ENCODE results near the gene CARD11.
A peak's percentile ranks its signal among the peaks of the same experiment; 100 is the strongest.
"Not testable (repeated sequence)": the region's sequence is repeated elsewhere in the genome, so short reads cannot be mapped to it uniquely, and the experiment has no call there.

Gene CARD11

DNA sequence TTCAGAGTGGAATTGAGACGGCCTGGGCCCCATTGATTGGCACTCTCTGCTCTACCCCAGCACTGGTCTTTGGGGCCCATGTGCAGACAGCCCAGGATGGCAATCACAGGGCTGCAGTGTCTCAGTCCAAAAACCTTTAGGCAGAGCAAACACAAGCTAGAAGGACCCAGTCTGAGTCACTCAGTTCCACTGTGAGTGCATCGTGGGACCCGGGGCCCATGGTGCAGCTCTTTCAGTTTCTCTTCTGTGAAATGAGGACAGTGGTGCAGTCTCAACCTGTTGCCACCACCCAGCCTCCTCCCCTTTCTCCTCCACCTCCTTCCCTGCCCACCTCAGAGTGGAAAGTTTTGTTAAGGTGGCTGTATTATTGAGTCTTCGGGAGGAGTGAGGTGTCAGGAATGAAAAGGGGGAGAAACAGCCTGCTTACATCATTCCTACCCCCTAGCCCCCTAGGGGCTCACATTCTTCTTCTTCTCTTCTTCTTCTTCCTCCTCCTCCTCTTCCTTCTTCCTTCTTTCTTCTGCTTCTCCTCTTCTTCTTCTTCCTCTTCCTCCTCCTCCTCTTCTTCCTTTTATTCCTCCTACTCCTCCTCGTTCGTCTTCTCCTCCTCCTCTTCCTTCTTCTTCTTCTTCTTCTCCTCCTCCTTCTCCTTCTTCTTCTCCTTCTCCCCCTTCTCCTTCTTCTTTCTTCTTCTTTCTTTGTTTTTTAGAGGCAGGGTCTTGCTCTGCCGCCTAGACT lies 19.5 kb upstream of the CARD11 start:
- no peak overlapping the region for H3K9ac ChIP-seq (ENCODE audit: low read depth, low read length)
- H3K36me3 ChIP-seq (ENCODE audit: control insufficient read depth, insufficient read depth, low read length), result no peaks in the 10 kb centered on the region
- no peaks in the 10 kb centered on the region for H3K9me3 ChIP-seq (ENCODE audit: control insufficient read depth, insufficient read depth, low read length)
- no peaks in the 10 kb centered on the region for H3K4me1 ChIP-seq (ENCODE audit: control insufficient read depth, insufficient read depth, low read length)
- H3K4me3 ChIP-seq (ENCODE audit: low read depth, low read length), result no peak overlapping the region
- no peaks in the 10 kb centered on the region for H3K27me3 ChIP-seq (ENCODE audit: control insufficient read depth, insufficient read depth, low read length)

DNA sequence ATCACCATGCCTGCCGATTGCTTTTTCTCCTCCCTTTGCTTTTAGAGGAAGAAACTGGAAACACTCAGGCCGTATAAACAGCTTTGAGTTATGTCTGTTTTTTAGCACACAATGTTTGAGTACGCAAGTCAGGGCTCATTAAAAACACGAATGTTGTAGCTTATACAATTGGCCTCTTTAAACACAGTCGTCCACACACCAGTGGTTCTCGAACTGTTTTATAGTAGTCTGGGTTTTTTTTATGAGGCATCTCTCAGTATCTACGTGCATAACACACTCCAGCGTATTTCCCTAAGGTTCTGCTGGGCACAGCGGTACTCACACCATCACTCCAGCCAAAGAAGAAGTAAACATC lies 13.4 kb upstream of the CARD11 start:
- H3K9me3 ChIP-seq (ENCODE audit: control insufficient read depth, insufficient read depth, low read length), result no peaks in the 10 kb centered on the region
- no peak overlapping the region for H3K9ac ChIP-seq (ENCODE audit: low read depth, low read length)
- H3K36me3 ChIP-seq (ENCODE audit: control insufficient read depth, insufficient read depth, low read length), result no peaks in the 10 kb centered on the region
- no peaks in the 10 kb centered on the region for H3K4me1 ChIP-seq (ENCODE audit: control insufficient read depth, insufficient read depth, low read length)
- no peaks in the 10 kb centered on the region for H3K27me3 ChIP-seq (ENCODE audit: control insufficient read depth, insufficient read depth, low read length)
- H3K4me3 ChIP-seq (ENCODE audit: low read depth, low read length), result no peak overlapping the region

DNA sequence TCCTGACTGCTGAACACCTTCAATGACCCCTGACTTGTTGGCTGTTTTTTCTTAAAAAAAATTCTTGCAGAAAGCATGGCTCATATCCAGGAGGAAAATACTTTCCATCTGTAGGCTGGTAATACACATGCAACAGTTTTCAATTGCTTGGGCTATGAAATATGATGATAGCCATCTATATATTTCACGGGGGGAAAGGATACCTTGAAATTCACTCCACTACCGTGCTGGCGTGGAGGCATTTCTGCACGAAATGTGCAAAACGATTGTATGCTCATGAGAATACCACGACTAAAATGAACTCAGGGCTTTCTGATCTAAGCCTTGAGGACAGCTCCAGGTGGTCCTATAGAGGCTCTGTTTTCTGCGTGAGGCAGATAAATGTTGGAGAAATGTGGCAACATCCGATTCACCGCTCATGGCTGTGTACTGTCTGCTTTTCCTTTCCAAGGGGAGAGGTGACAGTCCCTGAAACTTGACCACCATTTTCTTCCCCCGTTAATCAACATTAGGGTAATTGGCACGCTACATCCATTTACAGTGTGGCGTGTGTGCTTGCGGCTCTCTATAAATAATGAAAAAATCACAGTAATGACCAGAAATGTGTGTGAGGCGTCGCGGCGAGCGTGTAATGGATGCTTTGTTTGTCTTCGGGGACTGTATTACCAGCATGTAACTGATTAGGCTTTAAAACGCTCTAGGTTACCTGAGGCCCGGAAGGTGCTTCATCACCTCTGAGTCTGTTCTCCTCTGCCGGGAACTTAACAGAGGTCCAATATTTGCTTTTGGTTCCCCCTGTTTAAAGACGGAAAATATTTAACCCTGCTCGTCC lies 12.8 kb upstream of the CARD11 start:
- H3K27me3 ChIP-seq (ENCODE audit: control insufficient read depth, insufficient read depth, low read length), result no peaks in the 10 kb centered on the region
- no peak overlapping the region for H3K4me3 ChIP-seq (ENCODE audit: low read depth, low read length)

DNA sequence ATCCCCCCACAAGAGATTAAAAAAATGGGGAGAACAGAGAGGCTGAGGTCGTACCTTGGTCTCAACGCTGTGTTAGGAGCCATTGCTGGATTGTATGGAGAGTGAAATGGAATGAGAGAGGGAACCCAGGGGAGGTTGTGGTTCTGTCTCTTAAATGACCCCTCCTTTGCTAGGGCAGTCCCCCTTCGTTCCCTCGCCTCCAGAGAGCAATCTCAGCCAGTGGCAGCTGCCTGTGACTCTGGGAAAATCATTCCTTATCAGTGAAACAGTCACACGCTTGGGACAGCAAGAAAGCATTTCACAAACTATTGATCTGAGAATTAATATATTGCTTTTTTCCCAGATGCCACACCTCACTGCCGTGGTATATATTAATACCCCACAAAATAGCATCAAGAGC lies 12.0 kb upstream of the CARD11 start:
- H3K4me3 ChIP-seq (ENCODE audit: low read depth, low read length), result no peak overlapping the region
- H3K4me1 ChIP-seq (ENCODE audit: control insufficient read depth, insufficient read depth, low read length), result no peaks in the 10 kb centered on the region

More for the DNA sequence above, 12.8 kb upstream of the CARD11 start:
- H3K9ac ChIP-seq (ENCODE audit: low read depth, low read length), result no peak overlapping the region
- no peaks in the 10 kb centered on the region for H3K4me1 ChIP-seq (ENCODE audit: control insufficient read depth, insufficient read depth, low read length)
- no peaks in the 10 kb centered on the region for H3K9me3 ChIP-seq (ENCODE audit: control insufficient read depth, insufficient read depth, low read length)
- H3K36me3 ChIP-seq (ENCODE audit: control insufficient read depth, insufficient read depth, low read length), result no peaks in the 10 kb centered on the region

DNA sequence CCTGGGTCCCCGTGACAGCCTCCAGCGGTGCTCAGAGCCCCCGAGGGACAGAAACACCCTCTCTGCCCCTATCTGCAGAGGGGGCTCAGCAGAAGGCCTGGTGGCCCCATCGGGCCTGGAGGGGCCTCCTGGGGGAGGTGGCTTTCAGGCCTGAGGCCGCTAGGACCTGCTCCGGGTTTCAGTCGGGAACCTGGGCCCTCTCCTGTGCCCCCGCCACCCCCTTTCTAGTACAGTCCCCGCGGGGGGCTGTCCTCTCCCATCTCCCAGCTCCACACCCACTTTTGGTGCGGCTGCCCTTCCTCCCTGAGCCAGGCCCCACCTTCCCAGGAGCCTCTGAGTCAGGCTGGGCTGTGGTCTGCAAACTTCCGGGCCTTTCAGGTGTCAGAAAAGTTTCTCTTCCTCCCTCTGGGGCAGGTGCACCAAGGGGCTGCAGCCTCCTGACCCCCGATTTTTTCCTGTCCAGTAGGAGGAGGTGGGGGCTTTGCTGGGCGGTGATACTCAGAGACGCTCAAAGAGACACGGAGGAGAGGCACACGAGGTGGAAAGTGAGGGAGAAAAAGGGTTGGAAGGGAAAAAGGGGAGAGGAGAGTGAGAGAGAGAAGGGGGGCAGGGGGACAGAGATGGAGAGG lies 692 bp downstream of the CARD11 start:
- Histone ChIP-seq H3K27me3 (ENCODE audit: control insufficient read depth, insufficient read depth, low read length) (no peaks in the 10 kb centered on the region), H3K36me3 (ENCODE audit: control insufficient read depth, insufficient read depth, low read length) (peaks cover 2% of the 10 kb centered on the region), H3K9me3 (ENCODE audit: control insufficient read depth, insufficient read depth, low read length) (no peaks in the 10 kb centered on the region), H3K4me1 (ENCODE audit: control insufficient read depth, insufficient read depth, low read length) (no peaks in the 10 kb centered on the region), H3K4me3 (ENCODE audit: low read depth, low read length) (peak overlapping the region; percentile 62), H3K9ac (ENCODE audit: low read depth, low read length) (peak overlapping the region; percentile 24)

More for the DNA sequence above, 12.0 kb upstream of the CARD11 start:
- H3K27me3 ChIP-seq (ENCODE audit: control insufficient read depth, insufficient read depth, low read length), result no peaks in the 10 kb centered on the region
- H3K9ac ChIP-seq (ENCODE audit: low read depth, low read length), result no peak overlapping the region
- no peaks in the 10 kb centered on the region for H3K36me3 ChIP-seq (ENCODE audit: control insufficient read depth, insufficient read depth, low read length)
- H3K9me3 ChIP-seq (ENCODE audit: control insufficient read depth, insufficient read depth, low read length), result no peaks in the 10 kb centered on the region

DNA sequence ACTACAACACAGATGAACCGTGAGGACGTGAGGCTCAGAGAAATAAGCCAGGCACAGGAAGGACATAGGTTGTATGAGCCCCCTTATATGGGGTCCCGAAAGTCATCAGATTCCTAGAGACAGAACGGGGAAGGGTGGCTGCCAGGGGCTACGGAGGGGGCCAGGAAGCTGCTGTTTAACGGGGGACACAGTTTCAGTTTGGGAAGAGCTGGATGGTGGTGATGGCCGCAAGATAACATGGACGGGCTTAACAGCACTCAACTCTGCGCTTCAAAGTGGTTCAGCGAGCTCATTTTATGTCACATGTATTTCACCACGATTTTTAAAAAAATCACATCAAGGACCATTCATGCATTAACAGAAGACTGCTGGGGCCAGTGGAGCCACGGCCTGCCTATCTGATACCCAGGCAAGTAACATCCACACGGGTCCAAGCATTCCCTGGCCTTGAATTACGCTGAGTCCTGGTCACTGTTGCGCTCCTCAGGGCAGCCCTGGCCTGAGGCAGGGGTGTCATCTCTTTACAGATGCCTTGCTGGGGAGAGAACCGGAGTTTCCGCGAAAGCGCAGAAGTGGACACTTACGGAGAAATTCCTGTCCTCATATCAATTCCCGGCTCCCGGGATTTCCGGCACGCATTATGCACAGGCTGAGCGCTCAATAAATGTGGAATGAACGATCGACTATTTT lies 1.5 kb downstream of the CARD11 start:
- Histone ChIP-seq H3K4me3 (ENCODE audit: low read depth, low read length) (peak overlapping the region; percentile 62), H3K27me3 (ENCODE audit: control insufficient read depth, insufficient read depth, low read length) (no peaks in the 10 kb centered on the region), H3K4me1 (ENCODE audit: control insufficient read depth, insufficient read depth, low read length) (no peaks in the 10 kb centered on the region), H3K9ac (ENCODE audit: low read depth, low read length) (peak overlapping the region; percentile 24), H3K36me3 (ENCODE audit: control insufficient read depth, insufficient read depth, low read length) (peaks cover 2% of the 10 kb centered on the region), H3K9me3 (ENCODE audit: control insufficient read depth, insufficient read depth, low read length) (no peaks in the 10 kb centered on the region)

DNA sequence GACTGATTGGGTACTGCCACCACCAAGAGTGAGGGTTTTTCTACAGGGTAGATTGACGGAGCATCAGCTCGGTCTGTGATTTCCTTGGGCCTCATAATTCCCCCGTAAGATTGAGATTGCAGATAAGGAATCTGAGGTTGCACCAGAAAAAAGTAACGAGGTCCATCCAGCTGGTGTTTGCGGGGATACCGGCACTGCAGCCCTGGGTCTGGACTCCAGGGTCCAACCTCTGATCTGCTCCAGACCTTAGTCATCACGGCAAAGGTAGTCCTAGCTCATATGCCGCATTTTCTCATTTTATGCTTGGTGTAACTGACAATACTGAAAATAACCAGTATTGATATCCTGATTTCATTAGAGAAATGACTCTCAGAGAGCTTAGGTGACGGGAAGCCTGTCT lies 3.9 kb downstream of the CARD11 start:
- Histone ChIP-seq H3K4me3 (ENCODE audit: low read depth, low read length) (no peak overlapping the region), H3K9ac (ENCODE audit: low read depth, low read length) (no peak overlapping the region), H3K4me1 (ENCODE audit: control insufficient read depth, insufficient read depth, low read length) (no peaks in the 10 kb centered on the region), H3K9me3 (ENCODE audit: control insufficient read depth, insufficient read depth, low read length) (no peaks in the 10 kb centered on the region), H3K27me3 (ENCODE audit: control insufficient read depth, insufficient read depth, low read length) (no peaks in the 10 kb centered on the region), H3K36me3 (ENCODE audit: control insufficient read depth, insufficient read depth, low read length) (peaks cover 2% of the 10 kb centered on the region)

DNA sequence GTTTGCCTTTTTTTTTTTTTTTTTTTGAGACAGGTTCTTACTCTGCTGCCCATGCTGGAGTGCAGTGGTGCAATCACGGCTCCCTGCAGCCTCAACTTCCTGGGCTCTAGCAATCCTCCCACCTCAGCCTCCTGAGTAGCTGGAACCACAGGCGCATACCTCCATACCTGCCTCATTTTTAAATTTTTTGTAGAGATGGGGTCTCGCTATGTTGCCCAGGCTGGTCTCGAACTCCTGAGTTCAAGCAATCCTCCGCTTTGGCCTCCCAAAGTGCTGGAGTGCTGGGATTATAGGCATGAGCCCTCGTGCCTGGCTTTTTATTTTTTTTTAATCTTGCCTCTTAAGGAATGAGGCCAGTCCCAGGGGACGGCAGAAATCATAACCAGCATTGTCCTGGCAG lies 5.7 kb downstream of the CARD11 start:
- not testable (repeated sequence) for H3K9ac ChIP-seq (ENCODE audit: low read depth, low read length); H3K4me1 ChIP-seq (ENCODE audit: control insufficient read depth, insufficient read depth, low read length); H3K4me3 ChIP-seq (ENCODE audit: low read depth, low read length); H3K9me3 ChIP-seq (ENCODE audit: control insufficient read depth, insufficient read depth, low read length); H3K27me3 ChIP-seq (ENCODE audit: control insufficient read depth, insufficient read depth, low read length); H3K36me3 ChIP-seq (ENCODE audit: control insufficient read depth, insufficient read depth, low read length)

DNA sequence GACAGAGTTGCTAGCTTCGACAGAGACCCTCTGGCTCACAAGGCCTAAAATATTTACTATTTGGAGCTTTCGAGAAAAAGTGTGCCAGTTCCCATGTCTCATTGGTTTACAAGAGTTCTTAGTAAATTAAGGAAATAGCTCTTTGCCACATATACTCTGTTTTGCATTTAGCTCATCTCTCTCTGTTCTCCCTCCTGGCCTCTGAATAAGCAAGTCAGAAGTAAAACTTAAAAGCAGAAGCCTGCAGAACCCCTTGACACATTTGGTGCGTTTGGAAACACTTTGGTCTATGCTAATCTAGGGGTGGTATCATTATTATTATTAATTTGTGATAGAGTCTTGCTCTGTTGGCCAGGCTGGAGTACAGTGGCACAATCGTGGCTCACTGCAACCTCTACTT lies 6.4 kb downstream of the CARD11 start:
- no peaks in the 10 kb centered on the region for H3K27me3 ChIP-seq (ENCODE audit: control insufficient read depth, insufficient read depth, low read length)
- H3K9ac ChIP-seq (ENCODE audit: low read depth, low read length), result no peak overlapping the region
- no peaks in the 10 kb centered on the region for H3K4me1 ChIP-seq (ENCODE audit: control insufficient read depth, insufficient read depth, low read length)
- H3K4me3 ChIP-seq (ENCODE audit: low read depth, low read length), result no peak overlapping the region
- no peaks in the 10 kb centered on the region for H3K9me3 ChIP-seq (ENCODE audit: control insufficient read depth, insufficient read depth, low read length)
- H3K36me3 ChIP-seq (ENCODE audit: control insufficient read depth, insufficient read depth, low read length), result peaks cover 2% of the 10 kb centered on the region

DNA sequence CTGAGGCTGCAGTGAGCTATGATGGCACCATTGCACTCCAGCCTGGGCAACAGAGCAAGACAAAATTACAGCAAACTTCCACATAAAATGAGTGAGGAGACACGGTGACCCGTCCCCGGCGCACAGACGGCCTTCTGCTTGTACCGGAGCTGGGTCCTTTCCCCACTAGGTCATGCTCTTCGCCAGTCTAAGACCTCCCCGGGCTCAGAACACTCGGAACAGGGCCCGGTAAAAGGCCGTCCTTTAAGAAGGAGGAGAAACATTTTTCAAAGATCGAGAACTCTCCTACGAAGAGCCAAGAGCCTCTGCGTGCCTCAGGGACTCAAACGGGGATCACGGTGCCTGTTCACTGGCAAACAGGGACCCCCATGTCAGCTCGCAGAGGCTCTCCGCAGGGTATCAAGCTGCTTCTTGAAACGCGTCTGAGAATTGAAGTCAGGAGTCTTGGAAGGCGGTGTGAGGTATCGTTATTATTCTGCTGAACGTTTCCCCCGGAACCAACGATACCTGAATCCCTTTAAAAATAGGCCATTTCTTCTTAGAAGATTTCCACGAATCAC lies 9.0 kb downstream of the CARD11 start:
- H3K4me3 ChIP-seq (ENCODE audit: low read depth, low read length), result no peak overlapping the region
- H3K4me1 ChIP-seq (ENCODE audit: control insufficient read depth, insufficient read depth, low read length), result no peaks in the 10 kb centered on the region
- no peaks in the 10 kb centered on the region for H3K27me3 ChIP-seq (ENCODE audit: control insufficient read depth, insufficient read depth, low read length)
- H3K9me3 ChIP-seq (ENCODE audit: control insufficient read depth, insufficient read depth, low read length), result no peaks in the 10 kb centered on the region
- no peak overlapping the region for H3K9ac ChIP-seq (ENCODE audit: low read depth, low read length)
- peaks cover 2% of the 10 kb centered on the region for H3K36me3 ChIP-seq (ENCODE audit: control insufficient read depth, insufficient read depth, low read length)

DNA sequence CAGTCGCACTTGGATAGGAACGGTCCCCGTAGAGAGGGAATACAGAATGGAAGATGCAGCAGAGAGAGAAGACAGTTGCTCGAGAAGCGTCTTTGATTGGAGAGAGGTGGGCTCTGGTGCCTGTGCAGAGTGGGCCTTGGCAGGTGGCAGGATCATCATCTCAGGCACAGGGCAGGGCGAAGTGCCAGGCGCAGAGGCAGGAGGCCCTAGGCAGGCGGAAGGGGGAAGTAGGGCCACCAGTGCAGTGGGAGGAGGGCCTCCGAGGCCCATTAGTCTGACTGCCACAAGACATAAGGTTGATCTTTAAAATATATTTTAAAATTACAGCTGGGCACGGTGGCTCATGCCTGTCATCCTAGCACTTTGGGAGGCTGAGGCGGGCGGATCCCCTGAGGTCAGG lies 10.1 kb downstream of the CARD11 start:
- peaks cover 2% of the 10 kb centered on the region for H3K36me3 ChIP-seq (ENCODE audit: control insufficient read depth, insufficient read depth, low read length)
- H3K9ac ChIP-seq (ENCODE audit: low read depth, low read length), result no peak overlapping the region
- no peaks in the 10 kb centered on the region for H3K27me3 ChIP-seq (ENCODE audit: control insufficient read depth, insufficient read depth, low read length)
- no peak overlapping the region for H3K4me3 ChIP-seq (ENCODE audit: low read depth, low read length)
- H3K4me1 ChIP-seq (ENCODE audit: control insufficient read depth, insufficient read depth, low read length), result no peaks in the 10 kb centered on the region
- no peaks in the 10 kb centered on the region for H3K9me3 ChIP-seq (ENCODE audit: control insufficient read depth, insufficient read depth, low read length)
